ENCODE measurements around the gene CYFIP1. TPM values are rescaled to one million over a fixed set of nuclear protein-coding genes. Genes with fewer than 3 reads are reported as not detected.

CYFIP1 gene
- total RNA-seq, 1 donor from 2014 or later = 14.5 TPM

DNA sequence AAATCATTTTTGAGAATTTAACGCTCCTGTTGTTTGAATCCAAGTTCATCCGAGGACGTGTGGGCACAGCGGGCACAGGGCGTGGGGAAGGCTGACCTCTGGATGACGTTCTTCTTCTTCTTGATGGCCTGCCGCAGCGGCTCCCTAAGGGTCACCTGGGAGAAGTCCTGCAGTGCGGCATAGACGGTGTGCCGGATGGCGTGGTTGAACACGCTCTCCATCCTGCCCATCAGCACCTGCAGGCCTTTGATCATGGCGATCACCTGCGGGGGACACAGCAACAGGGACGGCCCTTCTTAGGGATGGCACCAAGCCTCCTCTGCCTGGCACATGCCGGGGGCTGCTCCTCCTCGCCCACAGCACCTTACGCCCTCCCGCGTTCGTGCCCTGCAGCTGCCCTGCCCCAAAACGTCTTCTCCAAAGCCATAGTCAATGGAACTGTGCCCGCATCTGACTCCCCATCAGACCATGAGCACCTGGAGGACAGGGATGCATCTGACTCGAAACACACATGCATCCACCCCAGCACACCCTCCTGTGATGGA is 61.5 kb downstream of the CYFIP1 start:
- intact Hi-C loops (cut with micrococcal nuclease) = no loop called here

- intact Hi-C loops (cut with micrococcal nuclease) = no loop called here
These were observed 62.1 kb downstream of the CYFIP1 start for GRCh38 chr15:22918056-22918455.

GRCh38 chr15:22917556-22917955 is 62.6 kb downstream of the CYFIP1 start:
- intact Hi-C loops (cut with micrococcal nuclease) = no loop called here

DNA sequence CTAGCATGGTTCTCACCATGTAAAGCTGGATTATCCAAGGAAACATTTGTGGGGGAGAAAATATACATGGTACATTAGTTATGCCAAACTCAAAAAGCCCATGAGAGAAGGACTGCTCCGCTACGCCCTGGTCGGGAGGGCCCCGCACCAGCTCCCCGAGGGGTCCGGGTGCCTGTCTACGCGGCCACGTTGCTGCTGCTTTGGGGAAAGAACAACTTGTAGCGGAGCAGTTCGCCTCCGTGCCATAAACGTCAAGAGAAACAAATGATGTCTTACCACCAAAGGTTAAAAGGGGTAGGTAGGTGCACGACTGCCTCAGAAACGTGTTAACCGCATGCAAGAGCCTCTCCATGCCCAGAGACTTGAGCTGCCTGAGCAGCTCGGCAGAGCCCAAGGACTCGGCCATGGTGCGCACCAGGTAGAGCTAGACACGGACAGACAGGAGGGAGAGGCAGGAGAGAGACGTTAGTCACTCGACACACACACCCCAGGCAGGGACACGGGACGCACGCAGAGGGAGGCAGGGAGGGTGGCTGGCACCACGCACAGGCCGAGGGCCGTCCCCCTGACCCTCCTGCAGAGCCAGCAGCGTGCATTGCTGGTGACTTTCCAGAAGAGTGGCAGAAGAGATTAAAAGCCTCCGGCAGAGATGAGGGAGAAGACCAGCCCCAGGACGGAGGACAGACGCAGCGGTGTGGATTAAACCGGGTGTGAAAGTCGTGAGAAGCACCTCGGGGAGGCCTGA is 63.4 kb downstream of the CYFIP1 start:
- intact Hi-C loops (cut with micrococcal nuclease) = no loop called here

GRCh38 chr15:22915866-22916515 is 64.2 kb downstream of the CYFIP1 start:
- intact Hi-C loops (cut with micrococcal nuclease) = no loop called here

DNA sequence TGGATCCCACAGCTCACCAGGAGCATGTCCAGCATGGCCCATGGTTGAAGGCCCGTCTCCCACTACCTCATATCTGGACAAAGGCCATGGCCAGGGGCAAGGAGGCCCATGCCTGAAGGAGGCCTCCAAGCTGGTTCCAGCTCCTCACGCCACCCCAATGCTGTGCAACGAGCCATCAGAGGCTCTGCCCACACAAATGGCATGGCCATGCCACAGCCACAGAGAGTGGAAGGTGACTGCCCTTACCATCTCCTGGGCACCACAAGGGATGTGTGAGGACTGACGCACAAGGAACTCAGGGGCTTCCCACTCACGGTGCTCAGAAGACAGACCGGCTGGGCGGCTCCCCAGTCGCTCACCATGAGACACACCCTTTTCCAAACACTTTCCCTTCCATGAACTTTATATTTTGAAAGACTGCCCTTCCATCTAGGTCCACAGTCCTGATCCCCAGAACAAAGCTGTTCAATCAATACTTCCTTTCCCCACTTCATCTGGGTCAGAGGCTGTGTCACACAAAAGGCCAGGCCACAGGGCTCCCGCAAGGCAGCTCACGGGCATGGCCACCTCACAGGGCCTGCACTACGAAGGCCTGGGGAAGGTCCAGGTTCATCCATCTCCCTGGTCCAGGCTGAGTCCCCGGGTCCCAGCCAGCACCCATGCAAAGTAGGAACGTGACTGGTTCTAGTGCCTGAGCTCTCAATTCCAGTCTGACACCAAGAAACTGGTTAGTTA is 66.4 kb downstream of the CYFIP1 start:
- intact Hi-C loops (cut with micrococcal nuclease) = no loop called here

GRCh38 chr15:22912256-22912655 is 67.9 kb downstream of the CYFIP1 start:
- intact Hi-C loops (cut with micrococcal nuclease) = no loop called here

DNA sequence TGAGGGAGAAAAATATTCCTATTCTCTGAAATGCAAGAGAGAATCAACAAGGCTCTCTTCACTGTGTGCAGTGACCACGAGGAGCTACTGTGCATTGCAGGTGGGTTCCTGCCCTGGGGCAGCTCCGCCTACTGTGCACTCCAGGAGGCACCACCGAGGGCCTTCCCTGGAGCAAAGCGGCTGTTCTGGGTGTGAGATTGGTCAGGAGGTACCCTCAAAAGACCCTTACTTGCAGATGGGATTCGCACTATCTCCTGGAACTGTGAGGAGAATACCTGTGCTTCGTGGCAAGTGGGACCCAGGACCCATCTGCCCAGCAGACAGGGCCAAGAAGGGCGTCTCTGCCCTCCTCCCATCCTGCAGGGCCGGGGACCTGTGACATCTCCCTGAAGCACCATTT is 68.9 kb downstream of the CYFIP1 start:
- intact Hi-C loops (cut with micrococcal nuclease) = no loop called here

DNA sequence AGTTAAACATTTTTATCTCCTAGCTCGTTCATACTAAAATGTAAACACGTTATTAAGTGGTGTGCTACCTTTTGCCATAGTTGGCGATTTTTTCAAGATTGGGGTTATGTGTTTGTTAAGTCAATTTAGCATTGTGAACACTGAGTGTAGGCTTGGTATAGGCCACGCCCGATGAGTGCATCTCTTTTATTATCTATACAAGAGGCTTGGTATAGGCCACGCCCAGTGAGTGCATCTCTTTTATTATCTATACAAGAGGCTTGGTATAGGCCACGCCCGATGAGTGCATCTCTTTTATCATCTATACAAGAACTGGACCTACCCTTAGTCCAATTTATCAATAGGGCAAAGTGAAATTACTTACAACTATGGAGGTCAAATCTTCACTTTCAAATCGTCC is 71.3 kb downstream of the CYFIP1 start:
- intact Hi-C loops (cut with micrococcal nuclease) = no loop called here

GRCh38 chr15:22907161-22907950 is 72.8 kb downstream of the CYFIP1 start:
- intact Hi-C loops (cut with micrococcal nuclease) = no loop called here

GRCh38 chr15:22904736-22905135 is 75.4 kb downstream of the CYFIP1 start:
- intact Hi-C loops (cut with micrococcal nuclease) = no loop called here

- intact Hi-C loops (cut with micrococcal nuclease) = no loop called here
These were observed 76.1 kb downstream of the CYFIP1 start for GRCh38 chr15:22903961-22904534.

DNA sequence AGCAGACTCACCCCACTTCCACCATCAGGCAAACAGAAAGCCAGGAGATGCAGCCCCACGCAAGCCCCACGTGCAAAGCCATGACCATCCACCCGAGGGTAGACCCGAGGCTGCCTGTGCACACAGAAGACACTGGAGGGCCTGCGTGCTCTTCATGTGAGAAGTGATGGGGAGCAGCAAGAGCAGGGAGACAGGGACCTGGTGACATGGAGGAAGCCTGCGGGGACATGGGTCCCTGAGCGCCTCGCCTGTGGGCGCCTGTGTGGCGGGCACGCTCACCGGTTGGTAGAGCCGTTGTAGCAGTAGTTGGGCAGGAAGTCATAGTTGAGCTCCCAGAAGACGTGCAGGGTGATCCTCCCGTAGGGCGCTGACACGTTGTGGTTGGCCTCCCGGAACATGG is 76.7 kb downstream of the CYFIP1 start:
- intact Hi-C loops (cut with micrococcal nuclease) = no loop called here

DNA sequence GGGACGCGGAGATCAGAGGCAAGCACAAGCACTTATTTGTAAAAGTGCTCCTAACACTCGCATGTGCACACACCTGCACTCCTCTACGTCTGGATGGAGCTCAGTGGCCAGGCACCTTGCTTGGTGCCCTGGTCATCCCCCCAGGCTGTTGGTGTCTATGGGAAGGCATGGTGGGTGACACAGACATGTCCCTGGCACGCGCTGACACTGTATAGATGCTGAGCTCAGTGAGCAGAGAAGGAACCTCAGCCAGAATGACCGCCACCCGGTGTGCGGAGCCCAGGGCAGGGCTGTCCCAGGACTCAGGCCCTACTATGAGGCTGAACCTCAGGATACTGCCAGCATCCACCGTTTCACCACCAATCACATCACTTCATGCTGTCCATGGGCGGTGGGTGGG is 77.2 kb downstream of the CYFIP1 start:
- intact Hi-C loops (cut with micrococcal nuclease) = no loop called here

DNA sequence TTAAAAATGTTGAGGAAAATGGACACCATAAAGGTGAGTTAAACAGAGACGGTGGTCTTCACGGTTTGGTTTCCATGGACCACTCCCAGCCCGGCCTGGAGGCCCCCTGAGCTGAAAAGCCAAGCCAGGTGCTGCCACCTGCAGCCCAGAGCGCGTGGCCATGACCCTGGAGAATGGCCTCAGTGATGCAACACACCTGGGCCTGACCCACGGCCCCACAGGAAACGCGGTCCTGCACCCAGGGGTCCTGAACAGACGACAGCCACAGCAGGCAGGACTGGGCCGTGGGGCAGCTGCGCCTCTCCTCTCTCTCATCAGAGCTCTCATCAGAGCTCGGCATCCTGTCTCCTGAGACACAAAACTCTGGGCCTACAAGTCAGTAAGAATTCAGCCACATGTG is 77.6 kb downstream of the CYFIP1 start:
- intact Hi-C loops (cut with micrococcal nuclease) = no loop called here

DNA sequence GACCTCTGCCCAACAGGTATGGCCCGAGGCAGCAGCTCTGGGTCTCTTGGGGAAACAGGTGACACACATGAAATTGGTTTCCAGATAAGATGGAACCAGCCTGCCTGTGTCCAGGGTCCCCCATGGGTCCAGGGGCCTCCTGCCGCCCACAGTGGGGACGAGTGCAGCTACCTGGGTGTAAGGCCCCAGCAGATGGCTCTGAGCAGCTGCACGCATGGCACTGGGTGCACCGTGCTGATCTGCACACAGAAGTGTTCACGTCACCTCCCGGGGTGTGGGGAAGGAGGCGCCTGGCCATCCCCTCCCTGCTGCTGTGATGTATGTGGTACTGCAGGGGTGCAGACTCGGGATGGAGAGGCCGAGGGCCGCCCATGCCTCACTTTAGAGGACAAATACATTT is 78.1 kb downstream of the CYFIP1 start:
- intact Hi-C loops (cut with micrococcal nuclease) = no loop called here

GRCh38 chr15:22895465-22896190 is 84.5 kb downstream of the CYFIP1 start:
- intact Hi-C loops (cut with micrococcal nuclease) = no loop called here

- intact Hi-C loops (cut with micrococcal nuclease) = no loop called here
These were observed 86.3 kb downstream of the CYFIP1 start for GRCh38 chr15:22893881-22894280.

GRCh38 chr15:22893081-22893480 is 87.1 kb downstream of the CYFIP1 start:
- intact Hi-C loops (cut with micrococcal nuclease) = no loop called here

- intact Hi-C loops (cut with micrococcal nuclease) = no loop called here
These were observed 87.8 kb downstream of the CYFIP1 start for GRCh38 chr15:22892333-22892732.
